Upper lobe of right lung (tissue), 1 donor: ENCODE results near the gene UQCC2. TPM values are rescaled to one million over a fixed set of nuclear protein-coding genes. Genes with fewer than 3 reads are reported as not detected.

ENCODE experiments used
- ATAC-seq: fragments of 200-7000 bp; cut with Tn5 transposase; one replicate; pipeline ENCODE4 v1.9.1; 2020; ENCODE audit warnings: mild to moderate bottlenecking, moderate library complexity
- DNase-seq: peaks from one replicate; pipeline ENCODE4 v3.0.0-alpha.2; 2020
- H3K27ac ChIP-seq: fragments of 200-600 bp; one replicate; pipeline ENCODE4 v1.8.0; 2022
- H3K27me3 ChIP-seq: fragments of 200-600 bp; one replicate; pipeline ENCODE4 v1.8.0; 2022; ENCODE audit warnings: mild to moderate bottlenecking
- H3K36me3 ChIP-seq: fragments of 200-600 bp; one replicate; pipeline ENCODE4 v1.8.0; 2022
- H3K4me1 ChIP-seq: fragments of 200-600 bp; one replicate; pipeline ENCODE4 v1.8.0; 2022
- H3K4me3 ChIP-seq: fragments of 200-600 bp; one replicate; pipeline ENCODE4 v1.8.0; 2022; ENCODE audit warnings: mild to moderate bottlenecking
- H3K9me3 ChIP-seq: fragments of 200-600 bp; one replicate; pipeline ENCODE4 v1.8.0; 2022
- CTCF ChIP-seq: fragments of 200-600 bp; IDR thresholded peaks from one replicate; pipeline ENCODE4 v1.8.0; 2022; ENCODE audit warnings: antibody characterized with exemption
- intact Hi-C: fragments of 100-400 bp; cut with DNase I; formaldehyde crosslinking; loops from one replicate; pipeline ENCODE4 v1.11.0; 2022
- total RNA-seq: library from RNA; stranded (reverse); fragmentation: NEBNext Ultra II Directional; extraction: Animal tissue kit (Norgen Biotek cat#: 25700); gene quantifications from one replicate; pipeline ENCODE4 v1.2.1, GENCODE V29; 2021
- donor health status: DM: no; HTN: yes; CAD: no; lungs with severe emphysema.

UQCC2 gene
- total RNA-seq, 1 donor from 2014 or later = 40.6 TPM

- Histone ChIP-seq H3K4me3 (no peak overlapping the region), H3K27ac (no peak overlapping the region), H3K4me1 (no peaks in the 10 kb centered on the region), H3K9me3 (no peaks in the 10 kb centered on the region), H3K27me3 (no peaks in the 10 kb centered on the region), H3K36me3 (peaks cover 97% of the 10 kb centered on the region)
- TF ChIP-seq CTCF = no peak
- DNase-seq = no peak
- intact Hi-C loops = no loop called here
- no peak for ATAC-seq
Observed at GRCh38 chr6:33678932-33679490, 32.5 kb downstream of the UQCC2 start.

- Histone ChIP-seq H3K9me3 (no peaks in the 10 kb centered on the region), H3K4me1 (no peaks in the 10 kb centered on the region), H3K4me3 (no peak overlapping the region), H3K27me3 (no peaks in the 10 kb centered on the region), H3K36me3 (peaks cover 98% of the 10 kb centered on the region), H3K27ac (no peak overlapping the region)
- TF ChIP-seq CTCF = no peak
- DNase-seq = no peak
- ATAC-seq = no peak
- intact Hi-C loops = no loop called here
Observed at GRCh38 chr6:33678233-33678931, 33.1 kb downstream of the UQCC2 start.

GRCh38 chr6:33677689-33678088 lies 33.8 kb downstream of the UQCC2 start:
- no peak for ATAC-seq
- TF ChIP-seq CTCF = no peak

DNA sequence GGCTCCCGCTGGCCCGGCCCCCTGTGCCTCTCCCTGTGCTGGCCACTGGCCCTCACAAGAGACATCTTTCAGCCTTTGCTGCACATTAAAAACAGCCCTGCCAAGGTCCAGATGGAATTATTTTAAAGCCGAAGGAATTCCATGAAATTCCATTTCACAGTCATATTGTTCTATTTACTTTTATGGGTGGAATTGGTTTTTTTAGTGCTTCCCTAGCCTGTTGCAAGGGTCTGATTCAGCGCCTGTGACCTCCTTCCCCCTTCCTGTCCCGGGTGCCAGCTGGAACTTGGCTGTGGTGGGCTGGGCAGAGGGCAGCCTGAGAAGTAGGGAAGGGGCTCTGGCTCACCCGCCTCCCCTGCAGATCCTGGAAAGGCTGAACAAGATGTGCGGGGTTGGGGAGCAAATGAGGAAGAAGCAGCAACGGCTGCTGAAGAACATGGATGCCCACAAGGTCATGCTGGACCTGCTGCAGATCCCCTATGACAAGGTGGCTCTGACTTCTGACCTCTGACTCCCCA lies 34.3 kb downstream of the UQCC2 start:
- peaks cover 90% of the 10 kb centered on the region for H3K36me3 ChIP-seq
- H3K4me1 ChIP-seq = no peaks in the 10 kb centered on the region
- DNase-seq (no peak), ATAC-seq (no peak)
- no peak overlapping the region for H3K27ac ChIP-seq
- no peak for TF ChIP-seq CTCF
- intact Hi-C loops = no loop called here
- H3K4me3 ChIP-seq = no peak overlapping the region
- no peaks in the 10 kb centered on the region for H3K9me3 ChIP-seq
- H3K27me3 ChIP-seq = no peaks in the 10 kb centered on the region

More at GRCh38 chr6:33677689-33678088, 33.8 kb downstream of the UQCC2 start:
- no peaks in the 10 kb centered on the region for H3K4me1 ChIP-seq
- no peak overlapping the region for H3K4me3 ChIP-seq
- no peak for DNase-seq
- no peaks in the 10 kb centered on the region for H3K27me3 ChIP-seq
- intact Hi-C loops = no loop called here
- no peaks in the 10 kb centered on the region for H3K9me3 ChIP-seq
- no peak overlapping the region for H3K27ac ChIP-seq
- H3K36me3 ChIP-seq = peaks cover 95% of the 10 kb centered on the region

- H3K4me1 ChIP-seq = no peaks in the 10 kb centered on the region
- no peaks in the 10 kb centered on the region for H3K27me3 ChIP-seq
- no peak overlapping the region for H3K4me3 ChIP-seq
- H3K27ac ChIP-seq = no peak overlapping the region
- no peak for ATAC-seq
- peaks cover 90% of the 10 kb centered on the region for H3K36me3 ChIP-seq
- TF ChIP-seq CTCF = no peak
- no peak for DNase-seq
- intact Hi-C loops = no loop called here
- no peaks in the 10 kb centered on the region for H3K9me3 ChIP-seq
Observed at GRCh38 chr6:33676416-33677142, 34.9 kb downstream of the UQCC2 start.
